HG02885 (cell line): Measurements from ENCODE around the gene DCP1B.

ENCODE experiments used
- ATAC-seq: cut with Tn5 transposase; IDR thresholded peaks from one replicate; pipeline ENCODE4 v1.9.1; 2021; ENCODE audit warnings: mild to moderate bottlenecking; ENCODE audit not compliant: unreplicated experiment, poor library complexity

The DCP1B gene

DNA sequence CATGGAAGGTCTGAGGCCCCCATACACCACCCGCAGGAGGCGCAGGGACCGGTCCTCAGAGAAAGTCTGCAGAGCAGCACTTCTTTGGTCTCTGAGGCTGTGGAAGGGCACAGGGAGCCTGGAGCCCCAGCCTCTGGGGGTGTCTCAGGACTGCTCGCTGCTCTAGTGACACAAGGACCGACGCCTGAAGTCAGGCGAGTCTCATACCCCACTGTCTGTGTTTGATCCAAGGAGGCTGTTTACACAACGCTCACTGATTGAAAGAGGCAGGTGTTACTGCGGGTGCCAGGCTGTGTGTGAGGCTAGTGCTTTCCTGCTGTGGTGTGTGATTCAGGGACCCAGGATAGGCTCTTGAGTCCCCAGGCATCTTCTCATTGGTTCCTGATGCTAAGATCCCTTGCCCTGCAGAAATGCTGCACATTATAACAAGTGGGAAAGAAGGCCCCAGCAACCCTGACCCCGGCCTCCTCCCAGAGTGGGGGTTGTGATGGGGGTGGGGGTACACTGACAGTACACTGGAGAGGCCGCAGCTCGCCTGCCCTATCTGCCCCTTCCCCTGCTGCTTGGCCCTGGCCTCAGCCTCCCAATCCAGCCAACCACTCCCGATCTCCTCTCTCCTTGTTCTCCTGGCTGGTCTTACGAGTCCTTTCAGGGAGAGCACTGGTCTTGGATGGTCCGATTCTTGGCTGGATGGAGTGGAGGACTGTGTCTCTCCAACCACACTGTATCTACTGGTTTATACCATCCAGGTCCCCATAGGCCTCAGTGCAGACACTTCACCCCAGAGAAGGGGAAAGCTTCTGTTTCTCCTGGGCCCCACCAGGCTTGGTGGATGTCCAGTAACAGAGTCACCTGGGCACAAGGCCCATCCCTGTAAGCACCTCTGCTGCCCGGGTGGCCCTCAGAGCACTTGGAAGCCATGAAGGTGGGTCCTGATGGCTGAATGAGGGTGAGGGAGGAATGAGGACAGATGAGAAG, 92.4 kb downstream of the DCP1B start:
- no peak for ATAC-seq

- ATAC-seq, result no peak
Observed at GRCh38 chr12:1910468-1910867, 93.8 kb downstream of the DCP1B start.

DNA sequence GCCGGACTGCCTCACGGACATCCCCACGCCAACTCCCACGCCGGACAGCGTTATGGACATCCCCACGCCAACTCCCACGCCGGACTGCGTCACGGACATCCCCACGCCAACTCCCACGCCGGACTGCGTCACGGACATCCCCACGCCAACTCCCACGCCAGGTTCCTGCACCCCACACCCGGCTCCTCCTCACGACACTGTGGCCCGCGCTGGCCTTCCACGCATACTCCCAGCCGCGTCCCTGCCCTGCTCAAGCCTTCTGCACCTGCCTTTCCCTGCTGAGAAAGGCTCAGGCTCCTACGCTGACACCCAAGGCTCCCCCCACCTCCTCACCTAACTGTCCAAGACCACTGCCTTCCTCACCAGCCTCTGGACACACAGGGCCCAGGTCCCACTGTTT, 95.5 kb downstream of the DCP1B start:
- ATAC-seq, result no peak

- no peak for ATAC-seq
Observed at GRCh38 chr12:1907652-1908611, 96.3 kb downstream of the DCP1B start.

DNA sequence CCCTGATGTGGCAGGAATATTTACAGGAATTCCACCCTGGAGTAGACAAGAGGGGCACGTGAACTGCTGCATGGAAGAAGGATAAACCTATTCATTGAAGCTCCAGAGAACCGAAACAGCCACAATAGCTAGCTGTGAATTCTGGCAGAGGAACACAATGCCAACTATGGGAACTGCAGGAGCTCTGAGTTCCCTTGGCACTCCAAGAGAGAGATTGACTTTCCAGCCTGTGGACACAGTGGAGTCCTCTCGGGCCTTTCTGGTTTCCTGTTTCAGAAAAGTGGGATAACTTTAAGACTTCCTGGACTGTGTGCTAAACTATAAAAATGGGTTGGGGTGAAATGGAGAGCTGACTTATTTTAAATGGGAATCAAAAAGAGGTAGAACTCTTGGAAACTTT, 97.7 kb downstream of the DCP1B start:
- no peak for ATAC-seq

DNA sequence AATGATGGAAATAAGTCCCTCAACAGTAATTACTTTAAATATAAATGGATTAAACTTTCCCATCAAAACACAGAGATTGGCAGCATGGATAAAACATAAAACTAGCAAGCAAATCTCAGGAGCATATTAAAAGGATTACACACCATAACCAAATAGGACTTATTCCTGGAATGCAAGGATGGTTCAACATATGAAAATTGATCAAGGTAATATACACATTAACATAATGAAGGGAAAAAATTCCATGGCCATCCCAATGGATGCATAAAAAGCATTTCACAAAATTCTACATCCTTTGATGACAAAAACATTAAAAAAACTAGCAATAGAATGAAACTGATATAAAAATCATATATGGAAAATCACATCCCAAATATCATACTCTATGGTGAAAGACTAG, 99.4 kb downstream of the DCP1B start:
- no peak for ATAC-seq

GRCh38 chr12:1896964-1897363, 107.3 kb downstream of the DCP1B start:
- no peak for ATAC-seq
